Esophagus muscularis mucosa (tissue), 4 donors: ENCODE results near the gene UVRAG. TPM values are rescaled to one million over a fixed set of nuclear protein-coding genes. Genes with fewer than 3 reads are reported as not detected.
A peak's percentile ranks its signal among the peaks of the same experiment; 100 is the strongest.

Source experiments
- DNase-seq: peaks from one replicate; pipeline ENCODE4 v3.0.0-alpha.2; 2017; ENCODE audit errors: extremely low spot score
- H3K27ac ChIP-seq, 4 donors: fragments of 200-600 bp; sonication (generic); replicated peaks in 1 of 4; 1 replicate in 3 of 4; 2 replicates in 1 of 4; pipeline ENCODE4 v1.5.1; 2016 to 2019; ENCODE audit warnings: mild to moderate bottlenecking in 1 of 4
- H3K27me3 ChIP-seq, 4 donors: fragments of 200-600 bp; sonication (generic); one replicate each; pipeline versions ENCODE4 v1.5.1 to v1.6.0; 2016 to 2019
- H3K36me3 ChIP-seq, 4 donors: fragments of 200-600 bp; sonication (generic); one replicate each; pipeline ENCODE4 v1.5.1; 2016 to 2019
- H3K4me1 ChIP-seq, 4 donors: fragments of 200-600 bp; sonication (generic); one replicate each; pipeline ENCODE4 v1.5.1; 2016 to 2019
- H3K4me3 ChIP-seq, 4 donors: fragments of 200-600 bp; sonication (generic); 1 replicate in 2 of 4; 2 replicates in 2 of 4; pipeline ENCODE4 v1.5.1; 2016 to 2019; ENCODE audit warnings: mild to moderate bottlenecking in 4 of 4, moderate library complexity in 1 of 4
- H3K9me3 ChIP-seq, 4 donors: fragments of 200-600 bp; sonication (generic); 1 replicate in 3 of 4; 2 replicates in 1 of 4; pipeline ENCODE4 v1.5.1; 2016 to 2019
- EP300 ChIP-seq: sonication (generic); formaldehyde crosslinking; IDR thresholded peaks from one replicate; pipeline ENCODE4 v1.6.1; 2017; ENCODE audit warnings: antibody characterized with exemption
- POLR2A ChIP-seq: fragments of 450-650 bp; IDR thresholded peaks from one replicate; pipeline ENCODE4 v1.6.1; 2017; ENCODE audit warnings: antibody characterized with exemption, moderate library complexity, mild to moderate bottlenecking, low read depth
- POLR2AphosphoS5 ChIP-seq, 2 donors: sonication (generic); formaldehyde crosslinking; IDR thresholded peaks; one replicate each; pipeline ENCODE4 v1.6.1; 2017; ENCODE audit warnings: antibody characterized with exemption in 2 of 2
- WGBS: methylation state at CpG from one replicate; pipeline ENCODE4 v1.1.5; 2018; 5-methylcytosine and 5-hydroxymethylcytosine counted together
- intact Hi-C: fragments of 100-400 bp; cut with DNase I; formaldehyde crosslinking; loops from one replicate; pipeline ENCODE4 v1.15.1; 2023
- total RNA-seq, 4 donors: library from RNA; depleted of rRNA; stranded (reverse); fragments of >200 nt; gene quantifications; one replicate each; pipeline versions ENCODE4 v1.1.0 to v1.2.1, GENCODE V29; 2016
- TF ChIP-seq, protein P1 (sequence below), 3 experiments: fragments of 200-600 bp in 2 of 3; fragments of 450-650 bp in 1 of 3; sonication (generic) in 2 of 3; IDR thresholded peaks; one replicate each; pipeline ENCODE4 v1.5.1; 2017 to 2019; ENCODE audit warnings: antibody characterized with exemption in 3 of 3, mild to moderate bottlenecking in 2 of 3, moderate library complexity in 1 of 3

UVRAG gene
- 10 to 100 TPM; 30.6 to 37.4 (median 34.7) TPM for total RNA-seq

DNA sequence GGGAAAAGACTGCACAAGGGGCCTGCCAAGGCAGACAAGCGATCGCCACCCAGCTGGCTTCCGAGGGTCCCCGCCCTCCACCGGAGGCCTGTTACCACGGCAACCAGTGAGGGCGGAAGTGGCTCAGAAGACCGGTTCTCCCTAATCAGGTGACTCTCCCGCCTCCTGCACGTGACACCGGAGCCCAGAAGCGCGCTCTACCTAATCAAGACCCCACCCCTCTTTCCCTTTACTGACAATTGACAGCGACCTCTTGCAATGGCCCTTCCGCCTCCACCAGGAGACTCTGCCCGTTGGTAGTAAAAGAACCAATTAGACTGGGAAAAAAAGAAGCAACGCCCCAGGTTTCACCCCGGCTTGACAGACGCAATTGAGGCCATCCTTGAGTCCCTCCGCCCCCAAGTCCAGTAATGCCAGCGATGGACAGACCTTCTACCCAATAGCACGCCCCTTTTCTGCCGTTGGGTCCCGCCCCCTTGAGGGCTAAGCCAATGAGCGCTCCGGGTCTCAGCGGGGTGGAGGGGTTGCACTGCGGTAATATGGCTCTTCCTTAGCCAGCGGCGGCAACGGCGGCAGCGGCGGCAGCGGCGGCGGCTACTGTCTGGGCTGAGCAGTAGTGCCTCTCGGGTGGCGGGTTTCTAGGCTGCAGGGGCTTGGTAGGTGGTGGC lies at the start of gene UVRAG:
Gene UVRAG, plus strand, starts transcription at position 534 of the 668 bp plus-strand sequence. CDS start 198 bp downstream, outside the sequence.
- TF ChIP-seq POLR2A = peak; percentile 79
- TF ChIP-seq POLR2AphosphoS5 (IDR thresholded peaks at IDR 0.05) = peak; percentile 85 to 96
- no peak for TF ChIP-seq EP300
- TF ChIP-seq, protein P1, sequence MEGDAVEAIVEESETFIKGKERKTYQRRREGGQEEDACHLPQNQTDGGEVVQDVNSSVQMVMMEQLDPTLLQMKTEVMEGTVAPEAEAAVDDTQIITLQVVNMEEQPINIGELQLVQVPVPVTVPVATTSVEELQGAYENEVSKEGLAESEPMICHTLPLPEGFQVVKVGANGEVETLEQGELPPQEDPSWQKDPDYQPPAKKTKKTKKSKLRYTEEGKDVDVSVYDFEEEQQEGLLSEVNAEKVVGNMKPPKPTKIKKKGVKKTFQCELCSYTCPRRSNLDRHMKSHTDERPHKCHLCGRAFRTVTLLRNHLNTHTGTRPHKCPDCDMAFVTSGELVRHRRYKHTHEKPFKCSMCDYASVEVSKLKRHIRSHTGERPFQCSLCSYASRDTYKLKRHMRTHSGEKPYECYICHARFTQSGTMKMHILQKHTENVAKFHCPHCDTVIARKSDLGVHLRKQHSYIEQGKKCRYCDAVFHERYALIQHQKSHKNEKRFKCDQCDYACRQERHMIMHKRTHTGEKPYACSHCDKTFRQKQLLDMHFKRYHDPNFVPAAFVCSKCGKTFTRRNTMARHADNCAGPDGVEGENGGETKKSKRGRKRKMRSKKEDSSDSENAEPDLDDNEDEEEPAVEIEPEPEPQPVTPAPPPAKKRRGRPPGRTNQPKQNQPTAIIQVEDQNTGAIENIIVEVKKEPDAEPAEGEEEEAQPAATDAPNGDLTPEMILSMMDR (IDR thresholded peaks at IDR 0.05) = peak in 2 of 3 experiments; percentile 9 to 22
- DNase-seq = peak; percentile 100
- Histone ChIP-seq H3K4me1 (peaks cover 23 to 49% (median 45%) of the 10 kb centered on the region in 4 donors), H3K36me3 (no peaks in the 10 kb centered on the region), H3K27me3 (no peaks in the 10 kb centered on the region), H3K4me3 (peak within 1 kb of the TSS; percentile 87 to 100 (median 93)), H3K27ac (peak within 1 kb of the TSS; percentile 94 to 99 (median 96)), H3K9me3 (no peaks in the 10 kb centered on the region)
- intact Hi-C loops = no loop called here
- 0% methylated on average over 14 of the region's 39 CpGs for WGBS

DNA sequence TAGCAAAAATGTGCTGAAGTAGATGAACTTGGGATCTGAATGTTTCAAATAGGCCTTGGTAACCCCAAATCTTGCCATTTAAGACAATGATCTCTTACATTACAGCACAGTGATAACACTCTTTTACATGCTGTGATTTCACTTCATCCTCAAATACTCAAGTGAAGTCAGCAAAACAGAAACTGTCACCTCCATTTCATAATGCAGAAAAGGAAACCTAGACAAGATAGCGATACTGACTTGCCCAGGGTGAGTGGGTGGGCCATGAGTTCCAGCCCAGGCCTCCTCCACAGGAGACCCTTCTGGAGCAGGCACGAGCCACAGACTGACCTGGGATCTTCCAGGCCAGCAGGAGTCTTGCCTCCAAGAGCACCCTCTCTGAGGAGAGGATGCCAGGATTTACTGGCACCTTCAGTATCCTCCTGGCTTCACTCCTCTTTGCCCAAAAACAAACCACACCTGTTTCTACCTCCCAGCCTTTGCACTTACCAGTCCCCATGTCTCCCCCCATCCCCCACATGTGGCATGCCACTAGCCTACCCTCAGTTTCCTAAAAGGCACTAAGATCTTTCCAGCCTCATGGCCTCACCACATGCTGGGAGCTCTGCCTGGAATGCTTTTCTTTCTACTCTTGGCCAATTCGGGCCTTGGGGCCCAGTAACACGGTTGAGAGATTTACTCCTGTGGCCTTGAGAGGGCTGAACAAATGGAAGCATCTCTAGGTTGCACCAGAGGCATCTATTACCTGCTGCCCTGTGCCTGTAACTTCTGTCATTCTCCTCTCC lies 48.4 kb upstream of the UVRAG start:
- H3K9me3 ChIP-seq = no peaks in the 10 kb centered on the region
- no peaks in the 10 kb centered on the region for H3K36me3 ChIP-seq
- peaks cover 14 to 26% (median 20%) of the 10 kb centered on the region in 4 donors for H3K4me1 ChIP-seq
- H3K4me3 ChIP-seq = no peak overlapping the region
- no peak for DNase-seq
- 73% methylated on average over 4 of the region's 4 CpGs for WGBS
- TF ChIP-seq EP300 = no peak
- no peak for TF ChIP-seq POLR2A
- TF ChIP-seq POLR2AphosphoS5 (IDR thresholded peaks at IDR 0.05) = no peak
- TF ChIP-seq, protein P1 (IDR thresholded peaks at IDR 0.05) = no peak
- no peak overlapping the region for H3K27ac ChIP-seq
- peaks cover 0 to 25% (median 0%) of the 10 kb centered on the region in 4 donors for H3K27me3 ChIP-seq
- intact Hi-C loops = no loop called here

DNA sequence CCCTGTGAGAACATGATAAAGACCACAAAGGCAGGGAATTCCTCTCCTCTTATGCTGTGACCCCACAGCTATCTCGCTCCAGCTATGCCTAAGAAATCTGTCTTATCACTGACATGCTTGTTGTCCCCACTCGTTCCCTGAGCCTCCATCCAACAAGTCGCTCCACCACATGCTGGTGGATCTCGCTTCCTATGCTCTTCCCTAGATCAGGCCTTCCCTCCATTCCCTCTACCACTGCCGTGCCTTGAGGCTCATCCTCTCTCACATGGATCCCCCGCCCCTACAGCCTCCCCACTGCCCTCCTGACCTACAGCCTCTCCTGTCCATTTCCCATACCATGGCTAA lies 47.8 kb upstream of the UVRAG start:
- H3K27me3 ChIP-seq = peaks cover 0 to 25% (median 0%) of the 10 kb centered on the region in 4 donors
- 96% methylated on average over 6 of the region's 6 CpGs for WGBS
- H3K9me3 ChIP-seq = no peaks in the 10 kb centered on the region
- DNase-seq = no peak
- H3K27ac ChIP-seq = no peak overlapping the region
- H3K4me3 ChIP-seq = no peak overlapping the region
- intact Hi-C loops = no loop called here
- no peaks in the 10 kb centered on the region for H3K36me3 ChIP-seq
- peaks cover 14 to 26% (median 20%) of the 10 kb centered on the region in 4 donors for H3K4me1 ChIP-seq
- TF ChIP-seq, protein P1 (IDR thresholded peaks at IDR 0.05) = no peak
- TF ChIP-seq POLR2AphosphoS5 (IDR thresholded peaks at IDR 0.05) (no peak), EP300 (no peak), POLR2A (no peak)

DNA sequence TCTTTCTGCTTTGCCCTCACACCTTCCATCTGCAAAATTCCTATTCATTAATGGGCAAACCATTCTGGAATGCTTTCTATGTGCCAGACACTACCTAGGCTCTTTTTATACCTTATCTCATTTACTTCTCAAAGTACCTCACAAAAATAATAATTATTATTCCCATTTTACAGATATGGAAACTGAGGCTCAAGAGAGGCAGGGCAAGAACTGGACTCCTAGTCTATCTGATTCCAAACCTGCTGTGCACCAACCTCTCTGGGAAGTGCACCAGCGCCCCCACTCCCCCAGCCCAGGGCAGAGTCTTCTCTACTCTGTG lies 47.3 kb upstream of the UVRAG start:
- intact Hi-C loops = no loop called here
- no peaks in the 10 kb centered on the region for H3K9me3 ChIP-seq
- WGBS = 42% methylated on average over 1 of the region's 1 CpG

More for the DNA sequence above, 47.3 kb upstream of the UVRAG start:
- Histone ChIP-seq H3K27me3 (peaks cover 0 to 25% (median 0%) of the 10 kb centered on the region in 4 donors), H3K4me3 (peak overlapping the region; percentile 52 to 67 (median 54)), H3K27ac (no peak overlapping the region), H3K4me1 (peaks cover 14 to 26% (median 20%) of the 10 kb centered on the region in 4 donors), H3K36me3 (no peaks in the 10 kb centered on the region)
- TF ChIP-seq EP300 (no peak), POLR2AphosphoS5 (IDR thresholded peaks at IDR 0.05) (no peak), POLR2A (no peak)
- TF ChIP-seq, protein P1 (IDR thresholded peaks at IDR 0.05) = no peak
- no peak for DNase-seq
